ENCODE results near the gene RHBDF2.

Gene RHBDF2

GRCh38 chr17:76480632-76481031 lies 20.6 kb downstream of the RHBDF2 start:
- no peak for TF ChIP-seq POLR2AphosphoS5 (IDR thresholded peaks at IDR 0.05; ENCODE audit: low read depth, low read length)
- TF ChIP-seq TAF1 (IDR thresholded peaks at IDR 0.05; ENCODE audit: borderline replicate concordance, low read depth, low read length), result no peak
- TF ChIP-seq POLR2A (IDR thresholded peaks at IDR 0.05; ENCODE audit: low read depth, low read length), result no peak
- DNase-seq (ENCODE audit: insufficient read length) (no peak), FAIRE-seq (no peak)

- no peak for FAIRE-seq
- DNase-seq (ENCODE audit: insufficient read length), result no peak
- TF ChIP-seq POLR2AphosphoS5 (IDR thresholded peaks at IDR 0.05; ENCODE audit: low read depth, low read length), result no peak
- no peak for TF ChIP-seq POLR2A (IDR thresholded peaks at IDR 0.05; ENCODE audit: low read depth, low read length)
- TF ChIP-seq TAF1 (IDR thresholded peaks at IDR 0.05; ENCODE audit: borderline replicate concordance, low read depth, low read length), result no peak
These were observed 21.6 kb downstream of the RHBDF2 start for GRCh38 chr17:76479515-76480060.

GRCh38 chr17:76478730-76479514 lies 22.3 kb downstream of the RHBDF2 start:
- DNase-seq (ENCODE audit: insufficient read length), result no peak
- no peak for FAIRE-seq
- TF ChIP-seq POLR2AphosphoS5 (IDR thresholded peaks at IDR 0.05; ENCODE audit: low read depth, low read length) (no peak), POLR2A (IDR thresholded peaks at IDR 0.05; ENCODE audit: low read depth, low read length) (no peak), TAF1 (IDR thresholded peaks at IDR 0.05; ENCODE audit: borderline replicate concordance, low read depth, low read length) (no peak)

- TF ChIP-seq TAF1 (IDR thresholded peaks at IDR 0.05; ENCODE audit: borderline replicate concordance, low read depth, low read length) (no peak), POLR2AphosphoS5 (IDR thresholded peaks at IDR 0.05; ENCODE audit: low read depth, low read length) (no peak), POLR2A (IDR thresholded peaks at IDR 0.05; ENCODE audit: low read depth, low read length) (no peak)
- DNase-seq (ENCODE audit: insufficient read length) (no peak), FAIRE-seq (no peak)
These were observed 23.1 kb downstream of the RHBDF2 start for GRCh38 chr17:76478097-76478496.

- DNase-seq (ENCODE audit: insufficient read length) (no peak), FAIRE-seq (no peak)
- no peak for TF ChIP-seq POLR2AphosphoS5 (IDR thresholded peaks at IDR 0.05; ENCODE audit: low read depth, low read length)
- no peak for TF ChIP-seq TAF1 (IDR thresholded peaks at IDR 0.05; ENCODE audit: borderline replicate concordance, low read depth, low read length)
- TF ChIP-seq POLR2A (IDR thresholded peaks at IDR 0.05; ENCODE audit: low read depth, low read length), result no peak
These were observed 23.6 kb downstream of the RHBDF2 start for GRCh38 chr17:76477576-76477975.

- DNase-seq (ENCODE audit: insufficient read length) (no peak), FAIRE-seq (no peak)
- no peak for TF ChIP-seq POLR2A (IDR thresholded peaks at IDR 0.05; ENCODE audit: low read depth, low read length)
- no peak for TF ChIP-seq POLR2AphosphoS5 (IDR thresholded peaks at IDR 0.05; ENCODE audit: low read depth, low read length)
- TF ChIP-seq TAF1 (IDR thresholded peaks at IDR 0.05; ENCODE audit: borderline replicate concordance, low read depth, low read length), result no peak
These were observed 24.5 kb downstream of the RHBDF2 start for GRCh38 chr17:76476736-76477135.

- no peak for DNase-seq (ENCODE audit: insufficient read length)
- no peak for TF ChIP-seq POLR2AphosphoS5 (IDR thresholded peaks at IDR 0.05; ENCODE audit: low read depth, low read length)
- no peak for TF ChIP-seq POLR2A (IDR thresholded peaks at IDR 0.05; ENCODE audit: low read depth, low read length)
- no peak for TF ChIP-seq TAF1 (IDR thresholded peaks at IDR 0.05; ENCODE audit: borderline replicate concordance, low read depth, low read length)
- no peak for FAIRE-seq
These were observed 25.9 kb downstream of the RHBDF2 start for GRCh38 chr17:76475302-76475701.

GRCh38 chr17:76474894-76475293 lies 26.3 kb downstream of the RHBDF2 start:
- TF ChIP-seq TAF1 (IDR thresholded peaks at IDR 0.05; ENCODE audit: borderline replicate concordance, low read depth, low read length) (no peak), POLR2A (IDR thresholded peaks at IDR 0.05; ENCODE audit: low read depth, low read length) (no peak)
- FAIRE-seq, result no peak
- no peak for DNase-seq (ENCODE audit: insufficient read length)

GRCh38 chr17:76474238-76474637 lies 27.0 kb downstream of the RHBDF2 start:
- TF ChIP-seq TAF1 (IDR thresholded peaks at IDR 0.05; ENCODE audit: borderline replicate concordance, low read depth, low read length) (no peak), POLR2AphosphoS5 (IDR thresholded peaks at IDR 0.05; ENCODE audit: low read depth, low read length) (no peak), POLR2A (IDR thresholded peaks at IDR 0.05; ENCODE audit: low read depth, low read length) (no peak)
- FAIRE-seq (no peak), DNase-seq (ENCODE audit: insufficient read length) (no peak)

- TF ChIP-seq POLR2A (IDR thresholded peaks at IDR 0.05; ENCODE audit: low read depth, low read length) (no peak), POLR2AphosphoS5 (IDR thresholded peaks at IDR 0.05; ENCODE audit: low read depth, low read length) (no peak), TAF1 (IDR thresholded peaks at IDR 0.05; ENCODE audit: borderline replicate concordance, low read depth, low read length) (no peak)
- DNase-seq (ENCODE audit: insufficient read length) (no peak), FAIRE-seq (no peak)
These were observed 27.7 kb downstream of the RHBDF2 start for GRCh38 chr17:76473541-76473985.

GRCh38 chr17:76472726-76473125 lies 28.5 kb downstream of the RHBDF2 start:
- DNase-seq (ENCODE audit: insufficient read length) (no peak), FAIRE-seq (no peak)
- TF ChIP-seq POLR2AphosphoS5 (IDR thresholded peaks at IDR 0.05; ENCODE audit: low read depth, low read length), result no peak
- TF ChIP-seq TAF1 (IDR thresholded peaks at IDR 0.05; ENCODE audit: borderline replicate concordance, low read depth, low read length), result no peak
- TF ChIP-seq POLR2A (IDR thresholded peaks at IDR 0.05; ENCODE audit: low read depth, low read length), result no peak

- DNase-seq (ENCODE audit: insufficient read length) (no peak), FAIRE-seq (no peak)
- TF ChIP-seq POLR2AphosphoS5 (IDR thresholded peaks at IDR 0.05; ENCODE audit: low read depth, low read length), result no peak
- no peak for TF ChIP-seq POLR2A (IDR thresholded peaks at IDR 0.05; ENCODE audit: low read depth, low read length)
- TF ChIP-seq TAF1 (IDR thresholded peaks at IDR 0.05; ENCODE audit: borderline replicate concordance, low read depth, low read length), result no peak
These were observed 29.0 kb downstream of the RHBDF2 start for GRCh38 chr17:76472258-76472645.

All from GM12892 (cell line).